Measurements from ENCODE around the gene ERCC8. TPM values are rescaled to one million over a fixed set of nuclear protein-coding genes. Genes with fewer than 3 reads are reported as not detected.

The ERCC8 gene
- total RNA-seq, 1 experiment from 2014 or later = 14.4 TPM

DNA sequence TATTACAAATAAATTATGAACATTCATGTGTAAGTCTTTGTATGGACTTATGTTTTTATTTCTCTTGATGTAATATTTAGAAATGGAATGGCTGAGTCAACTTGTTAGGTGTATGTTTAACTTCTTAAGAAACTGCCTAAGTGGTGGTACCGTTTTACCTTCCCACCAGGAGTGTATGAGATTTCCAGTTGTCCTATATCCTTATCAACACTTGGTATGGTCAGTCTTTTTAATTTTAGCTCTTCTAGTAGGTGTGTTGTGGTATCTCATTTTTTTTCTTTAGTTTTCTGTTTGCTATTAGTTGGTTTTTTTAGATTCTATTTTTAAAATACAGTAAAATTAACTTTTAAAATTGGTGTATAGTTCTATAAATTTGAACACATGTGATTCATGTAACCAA lies 3.9 kb upstream of the ERCC8 start:
- DNase-seq (ENCODE audit: low read depth, low spot score) (no peak), ATAC-seq (no peak)
- no peak overlapping the region for H3K27ac ChIP-seq (ENCODE audit: low read length)
- CTCF ChIA-PET = no interaction called here
- no peaks in the 10 kb centered on the region for H3K36me3 ChIP-seq (ENCODE audit: control insufficient read depth, insufficient read depth, low read length)
- H3K4me3 ChIP-seq (ENCODE audit: low read depth in 2 of 2, low read length in 2 of 2) = no peak overlapping the region
- H3K4me1 ChIP-seq (ENCODE audit: control insufficient read depth, insufficient read depth, low read length) = peaks cover 5% of the 10 kb centered on the region; the same call in 1 of the 2 replicates
- H3K27me3 ChIP-seq (ENCODE audit: control insufficient read depth, insufficient read depth, low read length) = no peaks in the 10 kb centered on the region
- POLR2A ChIA-PET = no interaction called here
- no peaks in the 10 kb centered on the region; the same call in 1 of the 2 replicates for H3K9me3 ChIP-seq (ENCODE audit: control insufficient read depth, insufficient read depth, low read depth, low read length)
- no peak for TF ChIP-seq TCF7L2 (IDR thresholded peaks at IDR 0.05; ENCODE audit: low read depth, low read length)
- TF ChIP-seq POLR2AphosphoS5 (IDR thresholded peaks at IDR 0.05; ENCODE audit: low read depth, low read length) = no peak
- no peak for TF ChIP-seq SIN3A (IDR thresholded peaks at IDR 0.05; ENCODE audit: borderline replicate concordance, insufficient read depth, low read depth, low read length)
- TF ChIP-seq, protein P1, sequence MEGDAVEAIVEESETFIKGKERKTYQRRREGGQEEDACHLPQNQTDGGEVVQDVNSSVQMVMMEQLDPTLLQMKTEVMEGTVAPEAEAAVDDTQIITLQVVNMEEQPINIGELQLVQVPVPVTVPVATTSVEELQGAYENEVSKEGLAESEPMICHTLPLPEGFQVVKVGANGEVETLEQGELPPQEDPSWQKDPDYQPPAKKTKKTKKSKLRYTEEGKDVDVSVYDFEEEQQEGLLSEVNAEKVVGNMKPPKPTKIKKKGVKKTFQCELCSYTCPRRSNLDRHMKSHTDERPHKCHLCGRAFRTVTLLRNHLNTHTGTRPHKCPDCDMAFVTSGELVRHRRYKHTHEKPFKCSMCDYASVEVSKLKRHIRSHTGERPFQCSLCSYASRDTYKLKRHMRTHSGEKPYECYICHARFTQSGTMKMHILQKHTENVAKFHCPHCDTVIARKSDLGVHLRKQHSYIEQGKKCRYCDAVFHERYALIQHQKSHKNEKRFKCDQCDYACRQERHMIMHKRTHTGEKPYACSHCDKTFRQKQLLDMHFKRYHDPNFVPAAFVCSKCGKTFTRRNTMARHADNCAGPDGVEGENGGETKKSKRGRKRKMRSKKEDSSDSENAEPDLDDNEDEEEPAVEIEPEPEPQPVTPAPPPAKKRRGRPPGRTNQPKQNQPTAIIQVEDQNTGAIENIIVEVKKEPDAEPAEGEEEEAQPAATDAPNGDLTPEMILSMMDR (IDR thresholded peaks at IDR 0.05) = no peak
- TF ChIP-seq, protein P2, sequence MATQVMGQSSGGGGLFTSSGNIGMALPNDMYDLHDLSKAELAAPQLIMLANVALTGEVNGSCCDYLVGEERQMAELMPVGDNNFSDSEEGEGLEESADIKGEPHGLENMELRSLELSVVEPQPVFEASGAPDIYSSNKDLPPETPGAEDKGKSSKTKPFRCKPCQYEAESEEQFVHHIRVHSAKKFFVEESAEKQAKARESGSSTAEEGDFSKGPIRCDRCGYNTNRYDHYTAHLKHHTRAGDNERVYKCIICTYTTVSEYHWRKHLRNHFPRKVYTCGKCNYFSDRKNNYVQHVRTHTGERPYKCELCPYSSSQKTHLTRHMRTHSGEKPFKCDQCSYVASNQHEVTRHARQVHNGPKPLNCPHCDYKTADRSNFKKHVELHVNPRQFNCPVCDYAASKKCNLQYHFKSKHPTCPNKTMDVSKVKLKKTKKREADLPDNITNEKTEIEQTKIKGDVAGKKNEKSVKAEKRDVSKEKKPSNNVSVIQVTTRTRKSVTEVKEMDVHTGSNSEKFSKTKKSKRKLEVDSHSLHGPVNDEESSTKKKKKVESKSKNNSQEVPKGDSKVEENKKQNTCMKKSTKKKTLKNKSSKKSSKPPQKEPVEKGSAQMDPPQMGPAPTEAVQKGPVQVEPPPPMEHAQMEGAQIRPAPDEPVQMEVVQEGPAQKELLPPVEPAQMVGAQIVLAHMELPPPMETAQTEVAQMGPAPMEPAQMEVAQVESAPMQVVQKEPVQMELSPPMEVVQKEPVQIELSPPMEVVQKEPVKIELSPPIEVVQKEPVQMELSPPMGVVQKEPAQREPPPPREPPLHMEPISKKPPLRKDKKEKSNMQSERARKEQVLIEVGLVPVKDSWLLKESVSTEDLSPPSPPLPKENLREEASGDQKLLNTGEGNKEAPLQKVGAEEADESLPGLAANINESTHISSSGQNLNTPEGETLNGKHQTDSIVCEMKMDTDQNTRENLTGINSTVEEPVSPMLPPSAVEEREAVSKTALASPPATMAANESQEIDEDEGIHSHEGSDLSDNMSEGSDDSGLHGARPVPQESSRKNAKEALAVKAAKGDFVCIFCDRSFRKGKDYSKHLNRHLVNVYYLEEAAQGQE (IDR thresholded peaks at IDR 0.05; ENCODE audit: insufficient read depth in 1 of 2, low read depth in 2 of 2, low read length in 1 of 2) = no peak
- in situ Hi-C loops (cut with HindIII; ENCODE audit: low pct_unique_long_range_greater_than_20kb, low sequenced_read_pairs) (no loop called here), intact Hi-C loops (cut with micrococcal nuclease; ENCODE audit: unreplicated experiment) (no loop called here)
- no TSS peak for BruUV-seq (replicated peaks)

DNA sequence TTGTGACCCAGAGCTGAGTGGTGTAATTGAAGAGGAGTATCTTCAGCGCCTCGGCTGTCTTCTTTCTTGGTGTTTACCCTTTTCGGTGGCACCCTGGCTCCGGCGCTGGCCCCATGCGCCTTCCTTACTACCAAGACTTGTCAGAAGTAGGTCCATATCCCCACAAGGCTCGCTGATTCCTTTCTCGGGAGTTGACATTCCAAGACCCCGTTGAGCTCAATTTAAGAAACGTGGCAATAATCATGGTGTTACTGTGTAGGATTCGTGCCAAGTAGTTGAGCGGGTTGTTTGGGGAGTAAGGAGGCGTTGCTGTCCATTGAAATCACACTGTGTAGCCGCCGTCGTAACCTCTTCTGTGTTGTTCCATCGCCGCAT lies 930 bp upstream of the ERCC8 start:
- H3K27me3 ChIP-seq (ENCODE audit: control insufficient read depth, insufficient read depth, low read length) = no peaks in the 10 kb centered on the region

DNA sequence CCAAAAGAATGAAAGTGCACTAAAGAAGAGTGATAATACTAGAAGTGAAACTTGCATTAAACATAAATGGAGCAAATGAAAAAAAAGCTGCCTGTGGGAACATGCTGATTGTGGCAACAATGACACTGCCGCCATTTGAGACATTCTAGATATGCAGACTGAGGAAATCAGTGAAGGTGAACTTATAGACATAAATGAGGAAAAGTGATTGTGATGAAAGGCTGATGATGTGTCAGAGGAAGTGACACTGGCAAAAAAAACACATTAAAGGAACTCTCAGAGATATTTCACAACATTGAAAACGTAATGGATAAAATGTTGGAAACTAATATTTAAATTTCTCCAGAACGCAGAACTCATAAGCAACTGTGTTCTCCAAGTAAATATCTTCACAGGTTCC lies 1.2 kb downstream of the ERCC8 start:
- ATAC-seq (no peak), DNase-seq (ENCODE audit: low read depth, low spot score) (no peak)
- in situ Hi-C loops (cut with HindIII; ENCODE audit: low pct_unique_long_range_greater_than_20kb, low sequenced_read_pairs) (no loop called here), intact Hi-C loops (cut with micrococcal nuclease; ENCODE audit: unreplicated experiment) (no loop called here)
- ChIA-PET POLR2A (no interaction called here), CTCF (no interaction called here)
- H3K4me3 ChIP-seq (ENCODE audit: low read depth in 2 of 2, low read length in 2 of 2) = peak overlapping the region; percentile 89 to 97; a peak in 2 of 4 replicates
- no peak overlapping the region for H3K27ac ChIP-seq (ENCODE audit: low read length)
- TF ChIP-seq, protein P1 (IDR thresholded peaks at IDR 0.05) = no peak
- TF ChIP-seq, protein P2 (IDR thresholded peaks at IDR 0.05; ENCODE audit: insufficient read depth in 1 of 2, low read depth in 2 of 2, low read length in 1 of 2) = no peak
- TF ChIP-seq SIN3A (IDR thresholded peaks at IDR 0.05; ENCODE audit: borderline replicate concordance, insufficient read depth, low read depth, low read length) (no peak), TCF7L2 (IDR thresholded peaks at IDR 0.05; ENCODE audit: low read depth, low read length) (no peak), POLR2AphosphoS5 (IDR thresholded peaks at IDR 0.05; ENCODE audit: low read depth, low read length) (no peak)
- no peaks in the 10 kb centered on the region for H3K27me3 ChIP-seq (ENCODE audit: control insufficient read depth, insufficient read depth, low read length)
- H3K36me3 ChIP-seq (ENCODE audit: control insufficient read depth, insufficient read depth, low read length) = no peaks in the 10 kb centered on the region
- H3K9me3 ChIP-seq (ENCODE audit: control insufficient read depth, insufficient read depth, low read depth, low read length) = 0 out of 2 replicates have a peak, but pooled peaks cover 5% of the 10 kb centered on the region
- H3K4me1 ChIP-seq (ENCODE audit: control insufficient read depth, insufficient read depth, low read length) = peaks cover 9% of the 10 kb centered on the region
- BruUV-seq (replicated peaks) = TSS peak; percentile 72

More for the DNA sequence above, 930 bp upstream of the ERCC8 start:
- POLR2A ChIA-PET = no interaction called here
- H3K27ac ChIP-seq (ENCODE audit: low read length) = peak overlapping the region; percentile 88
- intact Hi-C loops (cut with micrococcal nuclease; ENCODE audit: unreplicated experiment) = no loop called here
- H3K9me3 ChIP-seq (ENCODE audit: control insufficient read depth, insufficient read depth, low read depth, low read length) = no peaks in the 10 kb centered on the region
- H3K4me3 ChIP-seq (ENCODE audit: low read depth in 2 of 2, low read length in 2 of 2) = peak overlapping the region; percentile 89 to 97
- ATAC-seq (peak; percentile 49), DNase-seq (ENCODE audit: low read depth, low spot score) (no peak)
- 0 out of 2 replicates have a peak, but pooled peaks have one; percentile 20 for TF ChIP-seq SIN3A (IDR thresholded peaks at IDR 0.05; ENCODE audit: borderline replicate concordance, insufficient read depth, low read depth, low read length)
- no peak; the same call in 1 of the 2 replicates for TF ChIP-seq TCF7L2 (IDR thresholded peaks at IDR 0.05; ENCODE audit: low read depth, low read length)
- CTCF ChIA-PET = no interaction called here
- BruUV-seq (replicated peaks) = no TSS peak
- no peaks in the 10 kb centered on the region for H3K36me3 ChIP-seq (ENCODE audit: control insufficient read depth, insufficient read depth, low read length)
- peaks cover 9% of the 10 kb centered on the region for H3K4me1 ChIP-seq (ENCODE audit: control insufficient read depth, insufficient read depth, low read length)
- in situ Hi-C loops (cut with HindIII; ENCODE audit: low pct_unique_long_range_greater_than_20kb, low sequenced_read_pairs) = no loop called here

All from Panc1 (cell line).